Endothelial cell of hepatic sinusoid (primary cell): ENCODE measurements around the gene RYR3.
"Not testable (repeated sequence)": the region's sequence is repeated elsewhere in the genome, so short reads cannot be mapped to it uniquely, and the experiment has no call there.

Experiments used
- in situ Hi-C: cut with HindIII; loops from 2 replicates; pipeline ENCODE4 v1.10.0; 2017; ENCODE audit warnings: low sequenced_read_pairs

The RYR3 gene

GRCh38 chr15:33561407-33561806 is 250.6 kb downstream of the RYR3 start:
- in situ Hi-C loops = no loop called here

- in situ Hi-C loops = no loop called here
Measured at GRCh38 chr15:33561967-33562366, 251.2 kb downstream of the RYR3 start.

- in situ Hi-C loops = no loop called here
Measured at GRCh38 chr15:33565094-33565493, 254.3 kb downstream of the RYR3 start.

GRCh38 chr15:33567652-33568051 is 256.9 kb downstream of the RYR3 start:
- in situ Hi-C loops = no loop called here

- in situ Hi-C loops = no loop called here
Measured at GRCh38 chr15:33569036-33569435, 258.3 kb downstream of the RYR3 start.

- in situ Hi-C loops = not testable (repeated sequence)
Measured at GRCh38 chr15:33577911-33578310, 267.1 kb downstream of the RYR3 start.

GRCh38 chr15:33580526-33580925 is 269.8 kb downstream of the RYR3 start:
- in situ Hi-C loops = no loop called here

GRCh38 chr15:33581032-33581431 is 270.3 kb downstream of the RYR3 start:
- in situ Hi-C loops = no loop called here

- in situ Hi-C loops = no loop called here
Measured at GRCh38 chr15:33584797-33585196, 274.0 kb downstream of the RYR3 start.

GRCh38 chr15:33586786-33587697 is 276.3 kb downstream of the RYR3 start:
- in situ Hi-C loops = no loop called here

- in situ Hi-C loops = no loop called here
Measured at GRCh38 chr15:33587773-33588172, 277.0 kb downstream of the RYR3 start.

- in situ Hi-C loops = no loop called here
Measured at GRCh38 chr15:33592864-33593263, 282.1 kb downstream of the RYR3 start.

GRCh38 chr15:33598382-33598781 is 287.6 kb downstream of the RYR3 start:
- in situ Hi-C loops = not testable (repeated sequence)

GRCh38 chr15:33600212-33600611 is 289.4 kb downstream of the RYR3 start:
- in situ Hi-C loops = loop anchor here (25.0 kb wide), 1 partner anchor 387 kb away; no protein-coding TSS in a partner anchor

- in situ Hi-C loops = loop anchor here (25.0 kb wide), 1 partner anchor 386 kb away; no protein-coding TSS in a partner anchor
Measured at GRCh38 chr15:33601461-33601860, 290.7 kb downstream of the RYR3 start.

- in situ Hi-C loops = loop anchor here (25.0 kb wide), 1 partner anchor 379 kb away; no protein-coding TSS in a partner anchor
Measured at GRCh38 chr15:33608714-33609113, 297.9 kb downstream of the RYR3 start.

- in situ Hi-C loops = loop anchor here (25.0 kb wide), 1 partner anchor 374 kb away; no protein-coding TSS in a partner anchor
Measured at GRCh38 chr15:33612721-33613304, 302.0 kb downstream of the RYR3 start.

- in situ Hi-C loops = loop anchor here (25.0 kb wide), 1 partner anchor 371 kb away; no protein-coding TSS in a partner anchor
Measured at GRCh38 chr15:33616475-33616874, 305.7 kb downstream of the RYR3 start.

GRCh38 chr15:33618350-33618749 is 307.6 kb downstream of the RYR3 start:
- in situ Hi-C loops = loop anchor here (25.0 kb wide), 1 partner anchor 369 kb away; no protein-coding TSS in a partner anchor

- in situ Hi-C loops = loop anchor here (25.0 kb wide), 1 partner anchor 366 kb away; no protein-coding TSS in a partner anchor
Measured at GRCh38 chr15:33621141-33621540, 310.4 kb downstream of the RYR3 start.

GRCh38 chr15:33623010-33623409 is 312.2 kb downstream of the RYR3 start:
- in situ Hi-C loops = loop anchor here (25.0 kb wide), 1 partner anchor 364 kb away; no protein-coding TSS in a partner anchor

- in situ Hi-C loops = loop anchor here (25.0 kb wide), 1 partner anchor 363 kb away; no protein-coding TSS in a partner anchor
Measured at GRCh38 chr15:33624439-33624838, 313.7 kb downstream of the RYR3 start.
